GM12873 (cell line): Measurements from ENCODE around the gene SLC34A1.

ENCODE experiments used
- CTCF ChIP-seq: IDR thresholded peaks from 2 replicates; pipeline ENCODE4 v1.5.1; 2012; ENCODE audit warnings: low read depth, mild to moderate bottlenecking, moderate library complexity, low read length, control low read depth; ENCODE audit not compliant: insufficient read depth; ENCODE audit errors: missing control alignments

Gene SLC34A1

GRCh38 chr5:177372034-177372896, 12.0 kb upstream of the SLC34A1 start:
- no peak for TF ChIP-seq CTCF

- TF ChIP-seq CTCF = no peak
These were observed 11.3 kb upstream of the SLC34A1 start for GRCh38 chr5:177372910-177373309.

- TF ChIP-seq CTCF = no peak
These were observed 10.4 kb upstream of the SLC34A1 start for GRCh38 chr5:177373806-177374205.

GRCh38 chr5:177374211-177374610, 10.0 kb upstream of the SLC34A1 start:
- TF ChIP-seq CTCF = no peak

- no peak for TF ChIP-seq CTCF
These were observed 8.1 kb upstream of the SLC34A1 start for GRCh38 chr5:177376107-177376506.

GRCh38 chr5:177377851-177378776, 6.1 kb upstream of the SLC34A1 start:
- TF ChIP-seq CTCF = no peak
